HEK293 (cell line): Measurements from ENCODE around the gene KREMEN1.

ENCODE experiments used
- GLI2 ChIP-seq: fragments of 450-650 bp; formaldehyde crosslinking; IDR thresholded peaks from 2 replicates; pipeline ENCODE4; 2017; ENCODE audit warnings: missing biosample characterization, missing genetic modification characterization, low read depth, borderline replicate concordance
- GLI4 ChIP-seq: fragments of 450-650 bp; formaldehyde crosslinking; IDR thresholded peaks from 2 replicates; pipeline ENCODE4 v1.5.1; 2016; ENCODE audit warnings: missing biosample characterization, missing genetic modification characterization
- IKZF3 ChIP-seq: fragments of 450-650 bp; IDR thresholded peaks from 2 replicates; pipeline ENCODE4 v1.5.0; 2018; ENCODE audit warnings: missing biosample characterization, mild to moderate bottlenecking, missing genetic modification characterization, moderate library complexity
- OSR2 ChIP-seq: fragments of 450-650 bp; formaldehyde crosslinking; IDR thresholded peaks from 2 replicates; pipeline ENCODE4 v1.5.1; 2016; ENCODE audit warnings: missing biosample characterization, missing genetic modification characterization
- PRDM1 ChIP-seq: fragments of 450-650 bp; formaldehyde crosslinking; IDR thresholded peaks from 2 replicates; pipeline ENCODE4; 2016; ENCODE audit warnings: missing biosample characterization, missing genetic modification characterization
- SP3 ChIP-seq: fragments of 450-650 bp; formaldehyde crosslinking; IDR thresholded peaks from 2 replicates; pipeline ENCODE4 v1.5.1; 2016; ENCODE audit warnings: missing biosample characterization, missing genetic modification characterization
- SP7 ChIP-seq: fragments of 450-650 bp; formaldehyde crosslinking; IDR thresholded peaks from 2 replicates; pipeline ENCODE4 v1.5.1; 2016; ENCODE audit warnings: missing biosample characterization, missing genetic modification characterization
- ZBTB1 ChIP-seq: fragments of 450-650 bp; formaldehyde crosslinking; IDR thresholded peaks from 2 replicates; pipeline ENCODE4 v1.5.1; 2016; ENCODE audit warnings: missing biosample characterization, missing genetic modification characterization
- ZBTB7A ChIP-seq: fragments of 450-650 bp; formaldehyde crosslinking; IDR thresholded peaks from 2 replicates; pipeline ENCODE4 v1.5.1; 2016; ENCODE audit warnings: low read depth, missing biosample characterization, missing genetic modification characterization
- ZIC2 ChIP-seq: fragments of 450-650 bp; formaldehyde crosslinking; IDR thresholded peaks from 2 replicates; pipeline ENCODE4 v1.5.1; 2016; ENCODE audit warnings: missing biosample characterization, missing genetic modification characterization
- ZNF132 ChIP-seq: fragments of 450-650 bp; formaldehyde crosslinking; IDR thresholded peaks from 2 replicates; pipeline ENCODE4 v1.5.1; 2017; ENCODE audit warnings: missing biosample characterization, missing genetic modification characterization, borderline replicate concordance
- ZNF2 ChIP-seq: fragments of 450-650 bp; formaldehyde crosslinking; IDR thresholded peaks from 2 replicates; pipeline ENCODE4 v1.5.1; 2016; ENCODE audit warnings: missing biosample characterization, missing genetic modification characterization
- ZNF211 ChIP-seq: fragments of 450-650 bp; formaldehyde crosslinking; IDR thresholded peaks from 2 replicates; pipeline ENCODE4 v1.5.1; 2016; ENCODE audit warnings: low read depth, missing biosample characterization, missing genetic modification characterization
- ZNF223 ChIP-seq: fragments of 450-650 bp; formaldehyde crosslinking; IDR thresholded peaks from 2 replicates; pipeline ENCODE4 v1.5.1; 2016; ENCODE audit warnings: missing biosample characterization, missing genetic modification characterization
- ZNF23 ChIP-seq: fragments of 450-650 bp; formaldehyde crosslinking; IDR thresholded peaks from 2 replicates; pipeline ENCODE4 v1.5.1; 2016; ENCODE audit warnings: missing biosample characterization, missing genetic modification characterization, borderline replicate concordance
- ZNF324 ChIP-seq: fragments of 450-650 bp; formaldehyde crosslinking; IDR thresholded peaks from 2 replicates; pipeline ENCODE4 v1.5.1; 2016; ENCODE audit warnings: missing biosample characterization, missing genetic modification characterization
- ZNF514 ChIP-seq: fragments of 450-650 bp; formaldehyde crosslinking; IDR thresholded peaks from 2 replicates; pipeline ENCODE4 v1.5.1; 2016; ENCODE audit warnings: missing biosample characterization, missing genetic modification characterization
- ZNF558 ChIP-seq: fragments of 450-650 bp; formaldehyde crosslinking; IDR thresholded peaks from 2 replicates; pipeline ENCODE4 v1.5.1; 2016; ENCODE audit warnings: missing biosample characterization, missing genetic modification characterization
- ZNF561 ChIP-seq: fragments of 450-650 bp; IDR thresholded peaks from 2 replicates; pipeline ENCODE4 v1.5.1; 2018; ENCODE audit warnings: missing biosample characterization, missing genetic modification characterization, borderline replicate concordance
- ZNF600 ChIP-seq: fragments of 450-650 bp; formaldehyde crosslinking; IDR thresholded peaks from 2 replicates; pipeline ENCODE4 v1.5.1; 2016; ENCODE audit warnings: missing biosample characterization, missing genetic modification characterization
- ZNF610 ChIP-seq: fragments of 450-650 bp; formaldehyde crosslinking; IDR thresholded peaks from 2 replicates; pipeline ENCODE4 v1.5.1; 2016; ENCODE audit warnings: missing biosample characterization, missing genetic modification characterization, borderline replicate concordance
- ZNF629 ChIP-seq: fragments of 450-650 bp; formaldehyde crosslinking; IDR thresholded peaks from 2 replicates; pipeline ENCODE4 v1.5.1; 2017; ENCODE audit warnings: missing biosample characterization, missing genetic modification characterization
- ZNF660 ChIP-seq: fragments of 450-650 bp; IDR thresholded peaks from 2 replicates; pipeline ENCODE4 v1.5.1; 2018; ENCODE audit warnings: missing biosample characterization, mild to moderate bottlenecking, missing genetic modification characterization
- ZNF792 ChIP-seq: fragments of 450-650 bp; formaldehyde crosslinking; IDR thresholded peaks from 2 replicates; pipeline ENCODE4 v1.5.1; 2016; ENCODE audit warnings: missing biosample characterization, missing genetic modification characterization
- ZNF837 ChIP-seq: fragments of 450-650 bp; formaldehyde crosslinking; IDR thresholded peaks from 2 replicates; pipeline ENCODE4 v1.5.1; 2016; ENCODE audit warnings: missing biosample characterization, missing genetic modification characterization
- ZSCAN23 ChIP-seq: fragments of 450-650 bp; formaldehyde crosslinking; IDR thresholded peaks from 2 replicates; pipeline ENCODE4 v1.5.1; 2016; ENCODE audit warnings: missing biosample characterization, missing genetic modification characterization
- ZSCAN30 ChIP-seq: fragments of 450-650 bp; IDR thresholded peaks from 2 replicates; pipeline ENCODE4 v1.5.1; 2018; ENCODE audit warnings: missing biosample characterization, mild to moderate bottlenecking, missing genetic modification characterization, moderate library complexity
- TF ChIP-seq, protein P1 (sequence below): fragments of 450-650 bp; formaldehyde crosslinking; IDR thresholded peaks from 2 replicates; pipeline ENCODE4 v1.5.1; 2016; ENCODE audit warnings: missing biosample characterization, missing genetic modification characterization
- TF ChIP-seq, protein P2 (sequence below): fragments of 450-650 bp; formaldehyde crosslinking; IDR thresholded peaks from 2 replicates; pipeline ENCODE4 v1.5.1; 2016; ENCODE audit warnings: missing biosample characterization, missing genetic modification characterization
- TF ChIP-seq, protein P3 (sequence below): fragments of 450-650 bp; formaldehyde crosslinking; IDR thresholded peaks from 2 replicates; pipeline ENCODE4 v1.5.1; 2016; ENCODE audit warnings: missing biosample characterization, missing genetic modification characterization
- TF ChIP-seq, protein P4 (sequence below): fragments of 450-650 bp; formaldehyde crosslinking; IDR thresholded peaks from 2 replicates; pipeline ENCODE4 v1.5.1; 2017; ENCODE audit warnings: missing biosample characterization, mild to moderate bottlenecking, missing genetic modification characterization, moderate library complexity
- TF ChIP-seq, protein P5 (sequence below): fragments of 450-650 bp; formaldehyde crosslinking; IDR thresholded peaks from 2 replicates; pipeline ENCODE4 v1.5.1; 2016; ENCODE audit warnings: missing biosample characterization, missing genetic modification characterization, borderline replicate concordance

KREMEN1 gene

DNA sequence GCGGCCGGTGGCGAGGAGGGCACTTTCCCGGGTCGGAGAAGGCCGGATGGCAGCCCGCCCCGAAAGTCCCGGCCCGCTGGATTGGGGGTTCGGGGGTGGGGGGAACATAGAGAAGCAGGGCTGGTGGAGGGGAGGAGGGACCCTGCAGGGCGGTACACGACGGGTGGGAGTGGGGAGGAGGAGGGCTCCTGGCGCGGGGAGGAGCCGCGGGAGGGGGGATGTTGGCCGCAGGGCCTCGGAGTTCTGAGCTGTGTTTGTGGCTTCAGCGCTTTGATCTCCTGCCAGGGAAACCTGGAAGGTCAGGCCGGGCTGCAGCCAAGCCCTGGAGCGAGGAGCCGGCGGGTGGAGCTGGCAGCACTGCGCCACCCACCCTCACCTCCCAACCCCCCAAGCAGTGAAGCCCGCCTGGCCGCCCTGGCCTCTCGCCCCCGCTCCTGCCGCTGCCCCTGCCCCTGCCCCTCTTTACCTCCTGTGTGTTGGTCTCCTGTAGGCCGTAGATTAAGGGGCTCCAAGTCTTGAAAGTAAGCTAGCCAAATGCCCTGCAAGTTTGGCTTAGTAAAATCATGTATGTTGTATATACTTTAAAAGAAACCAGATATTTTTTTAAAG is 42.1 kb upstream of the KREMEN1 start (continued):
- TF ChIP-seq, protein P1, sequence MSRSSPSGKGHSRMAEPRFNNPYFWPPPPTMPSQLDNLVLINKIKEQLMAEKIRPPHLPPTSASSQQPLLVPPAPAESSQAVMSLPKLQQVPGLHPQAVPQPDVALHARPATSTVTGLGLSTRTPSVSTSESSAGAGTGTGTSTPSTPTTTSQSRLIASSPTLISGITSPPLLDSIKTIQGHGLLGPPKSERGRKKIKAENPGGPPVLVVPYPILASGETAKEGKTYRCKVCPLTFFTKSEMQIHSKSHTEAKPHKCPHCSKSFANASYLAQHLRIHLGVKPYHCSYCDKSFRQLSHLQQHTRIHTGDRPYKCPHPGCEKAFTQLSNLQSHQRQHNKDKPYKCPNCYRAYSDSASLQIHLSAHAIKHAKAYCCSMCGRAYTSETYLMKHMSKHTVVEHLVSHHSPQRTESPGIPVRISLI (tag by site-specific recombination) = no peak
- no peak; the same call in 1 of the 2 replicates for TF ChIP-seq ZNF660 (tag by site-specific recombination)
- TF ChIP-seq ZNF837 (tag by site-specific recombination) = no peak
- peak; percentile 72 for TF ChIP-seq SP3
- TF ChIP-seq ZNF792 = no peak
- TF ChIP-seq PRDM1 (tag by site-specific recombination) = no peak
- no peak for TF ChIP-seq ZNF600 (tag by site-specific recombination)
- peak; percentile 91 for TF ChIP-seq ZIC2 (tag by site-specific recombination)
- no peak for TF ChIP-seq ZNF223 (tag by site-specific recombination)
- no peak for TF ChIP-seq GLI4 (tag by site-specific recombination)
- no peak for TF ChIP-seq ZNF558 (tag by site-specific recombination)
- TF ChIP-seq OSR2 (tag by site-specific recombination) = peak; percentile 51; the same call in 1 of the 2 replicates
- peak; percentile 75 for TF ChIP-seq ZNF324 (tag by site-specific recombination)
- TF ChIP-seq ZBTB7A = peak; percentile 74; the same call in 1 of the 2 replicates
- TF ChIP-seq ZSCAN30 (tag by site-specific recombination) = peak; percentile 90
- peak; percentile 21; the same call in 1 of the 2 replicates for TF ChIP-seq ZSCAN23 (tag by site-specific recombination)
- peak; percentile 83 for TF ChIP-seq IKZF3 (tag by site-specific recombination)
- no peak for TF ChIP-seq ZNF610
- no peak for TF ChIP-seq ZNF514 (tag by site-specific recombination)
- TF ChIP-seq, protein P2, sequence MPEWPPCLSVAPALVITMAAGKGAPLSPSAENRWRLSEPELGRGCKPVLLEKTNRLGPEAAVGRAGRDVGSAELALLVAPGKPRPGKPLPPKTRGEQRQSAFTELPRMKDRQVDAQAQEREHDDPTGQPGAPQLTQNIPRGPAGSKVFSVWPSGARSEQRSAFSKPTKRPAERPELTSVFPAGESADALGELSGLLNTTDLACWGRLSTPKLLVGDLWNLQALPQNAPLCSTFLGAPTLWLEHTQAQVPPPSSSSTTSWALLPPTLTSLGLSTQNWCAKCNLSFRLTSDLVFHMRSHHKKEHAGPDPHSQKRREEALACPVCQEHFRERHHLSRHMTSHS (tag by site-specific recombination) = no peak
- no peak for TF ChIP-seq ZNF23 (tag by site-specific recombination)
- peak; percentile 67 for TF ChIP-seq SP7
- TF ChIP-seq ZNF629 (tag by site-specific recombination) = peak; percentile 11; the same call in 1 of the 2 replicates
- TF ChIP-seq GLI2 (tag by site-specific recombination) = no peak
- TF ChIP-seq ZNF561 (tag by site-specific recombination) = no peak
- no peak for TF ChIP-seq ZNF132 (tag by site-specific recombination)
- TF ChIP-seq, protein P3, sequence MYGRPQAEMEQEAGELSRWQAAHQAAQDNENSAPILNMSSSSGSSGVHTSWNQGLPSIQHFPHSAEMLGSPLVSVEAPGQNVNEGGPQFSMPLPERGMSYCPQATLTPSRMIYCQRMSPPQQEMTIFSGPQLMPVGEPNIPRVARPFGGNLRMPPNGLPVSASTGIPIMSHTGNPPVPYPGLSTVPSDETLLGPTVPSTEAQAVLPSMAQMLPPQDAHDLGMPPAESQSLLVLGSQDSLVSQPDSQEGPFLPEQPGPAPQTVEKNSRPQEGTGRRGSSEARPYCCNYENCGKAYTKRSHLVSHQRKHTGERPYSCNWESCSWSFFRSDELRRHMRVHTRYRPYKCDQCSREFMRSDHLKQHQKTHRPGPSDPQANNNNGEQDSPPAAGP (tag by site-specific recombination) = peak; percentile 89
- TF ChIP-seq, protein P4, sequence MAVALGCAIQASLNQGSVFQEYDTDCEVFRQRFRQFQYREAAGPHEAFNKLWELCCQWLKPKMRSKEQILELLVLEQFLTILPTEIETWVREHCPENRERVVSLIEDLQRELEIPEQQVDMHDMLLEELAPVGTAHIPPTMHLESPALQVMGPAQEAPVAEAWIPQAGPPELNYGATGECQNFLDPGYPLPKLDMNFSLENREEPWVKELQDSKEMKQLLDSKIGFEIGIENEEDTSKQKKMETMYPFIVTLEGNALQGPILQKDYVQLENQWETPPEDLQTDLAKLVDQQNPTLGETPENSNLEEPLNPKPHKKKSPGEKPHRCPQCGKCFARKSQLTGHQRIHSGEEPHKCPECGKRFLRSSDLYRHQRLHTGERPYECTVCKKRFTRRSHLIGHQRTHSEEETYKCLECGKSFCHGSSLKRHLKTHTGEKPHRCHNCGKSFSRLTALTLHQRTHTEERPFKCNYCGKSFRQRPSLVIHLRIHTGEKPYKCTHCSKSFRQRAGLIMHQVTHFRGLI (tag by site-specific recombination) = peak; percentile 75; the same call in 1 of the 2 replicates
- TF ChIP-seq ZBTB1 (tag by site-specific recombination) = no peak
- TF ChIP-seq, protein P5, sequence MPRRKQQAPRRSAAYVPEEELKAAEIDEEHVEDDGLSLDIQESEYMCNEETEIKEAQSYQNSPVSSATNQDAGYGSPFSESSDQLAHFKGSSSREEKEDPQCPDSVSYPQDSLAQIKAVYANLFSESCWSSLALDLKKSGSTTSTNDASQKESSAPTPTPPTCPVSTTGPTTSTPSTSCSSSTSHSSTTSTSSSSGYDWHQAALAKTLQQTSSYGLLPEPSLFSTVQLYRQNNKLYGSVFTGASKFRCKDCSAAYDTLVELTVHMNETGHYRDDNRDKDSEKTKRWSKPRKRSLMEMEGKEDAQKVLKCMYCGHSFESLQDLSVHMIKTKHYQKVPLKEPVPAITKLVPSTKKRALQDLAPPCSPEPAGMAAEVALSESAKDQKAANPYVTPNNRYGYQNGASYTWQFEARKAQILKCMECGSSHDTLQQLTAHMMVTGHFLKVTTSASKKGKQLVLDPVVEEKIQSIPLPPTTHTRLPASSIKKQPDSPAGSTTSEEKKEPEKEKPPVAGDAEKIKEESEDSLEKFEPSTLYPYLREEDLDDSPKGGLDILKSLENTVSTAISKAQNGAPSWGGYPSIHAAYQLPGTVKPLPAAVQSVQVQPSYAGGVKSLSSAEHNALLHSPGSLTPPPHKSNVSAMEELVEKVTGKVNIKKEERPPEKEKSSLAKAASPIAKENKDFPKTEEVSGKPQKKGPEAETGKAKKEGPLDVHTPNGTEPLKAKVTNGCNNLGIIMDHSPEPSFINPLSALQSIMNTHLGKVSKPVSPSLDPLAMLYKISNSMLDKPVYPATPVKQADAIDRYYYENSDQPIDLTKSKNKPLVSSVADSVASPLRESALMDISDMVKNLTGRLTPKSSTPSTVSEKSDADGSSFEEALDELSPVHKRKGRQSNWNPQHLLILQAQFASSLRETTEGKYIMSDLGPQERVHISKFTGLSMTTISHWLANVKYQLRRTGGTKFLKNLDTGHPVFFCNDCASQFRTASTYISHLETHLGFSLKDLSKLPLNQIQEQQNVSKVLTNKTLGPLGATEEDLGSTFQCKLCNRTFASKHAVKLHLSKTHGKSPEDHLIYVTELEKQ (tag by site-specific recombination) = peak; percentile 58; the same call in 1 of the 2 replicates
- TF ChIP-seq ZNF211 (tag by site-specific recombination) = no peak
- no peak for TF ChIP-seq ZNF2
